SK-N-SH (cell line): Measurements from ENCODE around the gene CLDN6. TPM values are rescaled to one million over a fixed set of nuclear protein-coding genes. Genes with fewer than 3 reads are reported as not detected.

Source experiments
- CTCF ChIA-PET: fragments of 300-600, 350-600 bp; formaldehyde crosslinking; extraction: SDS; loops from one replicate; lab custom pipeline; 2021; lab: Yijun Ruan, JAX
- POLR2A ChIA-PET: fragments of 350-600 bp; sonication (Branson Sonifier 250); formaldehyde crosslinking; extraction: SDS; loops from one replicate; lab custom pipeline; 2020; ENCODE audit warnings: antibody characterized with exemption, inconsistent platforms; lab: Yijun Ruan, JAX
- DNase-seq: peaks from one replicate; pipeline ENCODE4 v3.0.0; 2012
- H2AFZ ChIP-seq: fragments of 200-600 bp; sonication (generic); 2 replicates; pipeline ENCODE4 v1.8.1; 2016; ENCODE audit warnings: antibody characterized with exemption, mild to moderate bottlenecking, low read depth
- H3F3A ChIP-seq: fragments of 200-600 bp; sonication (generic); replicated peaks from 2 replicates; pipeline ENCODE3; 2016; ENCODE audit warnings: antibody characterized with exemption, mild to moderate bottlenecking; ENCODE audit not compliant: insufficient read depth
- H3K27ac ChIP-seq, 2 experiments: fragments of 200-500 bp in 1 of 2; fragments of 200-600 bp in 1 of 2; sonication (Bioruptor generic) in 1 of 2; sonication (generic), shearing (Covaris generic) in 1 of 2; 2 replicates each; pipeline versions ENCODE4 v1.5.1 to v1.6.1; 2014 to 2016; ENCODE audit warnings: low read depth in 2 of 2, inconsistent platforms in 1 of 2, low read length in 1 of 2, mild to moderate bottlenecking in 1 of 2, mixed read lengths in 1 of 2
- H3K27me3 ChIP-seq: fragments of 200-600 bp; sonication (generic), shearing (Covaris generic); 2 replicates; pipeline ENCODE4 v1.6.1; 2016; ENCODE audit warnings: mixed run types; ENCODE audit not compliant: insufficient read depth
- H3K36me3 ChIP-seq, 2 experiments: fragments of 200-500 bp in 1 of 2; fragments of 200-600 bp in 1 of 2; sonication (Bioruptor generic) in 1 of 2; sonication (generic) in 1 of 2; replicated peaks in 1 of 2; 2 replicates each; pipeline versions ENCODE3 to v1.5.1; 2014 to 2016; ENCODE audit warnings: low read length in 1 of 2, mild to moderate bottlenecking in 1 of 2; ENCODE audit not compliant: insufficient read depth in 2 of 2, control insufficient read depth in 1 of 2
- H3K4me1 ChIP-seq, 2 experiments: fragments of 200-500 bp in 1 of 2; fragments of 200-600 bp in 1 of 2; sonication (Bioruptor generic) in 1 of 2; sonication (generic), shearing (Covaris generic) in 1 of 2; 2 replicates each; pipeline versions ENCODE4 v1.5.1 to v1.6.1; 2014 to 2016; ENCODE audit warnings: low read depth in 1 of 2, low read length in 1 of 2, mixed run types in 1 of 2; ENCODE audit not compliant: insufficient read depth in 2 of 2, control insufficient read depth in 1 of 2
- H3K4me2 ChIP-seq: fragments of 200-600 bp; sonication (generic), shearing (Covaris generic); 2 replicates; pipeline ENCODE4 v1.6.1; 2017; ENCODE audit warnings: mixed run types
- H3K4me3 ChIP-seq, 2 experiments: fragments of 200-500 bp in 1 of 2; fragments of 200-600 bp in 1 of 2; sonication (Bioruptor generic) in 1 of 2; sonication (generic), shearing (Covaris generic) in 1 of 2; 2 replicates each; pipeline versions ENCODE4 v1.5.1 to v1.8.1; 2014 to 2016; ENCODE audit warnings: low read depth in 2 of 2, inconsistent platforms in 1 of 2, low read length in 1 of 2, mild to moderate bottlenecking in 1 of 2, mixed read lengths in 1 of 2, moderate library complexity in 1 of 2
- H3K79me2 ChIP-seq: fragments of 200-600 bp; sonication (generic); 2 replicates; pipeline ENCODE4 v1.8.1; 2017; ENCODE audit warnings: mild to moderate bottlenecking; ENCODE audit not compliant: insufficient read depth
- H3K9ac ChIP-seq: fragments of 200-600 bp; sonication (generic); 2 replicates; pipeline ENCODE4 v1.6.1; 2017; ENCODE audit warnings: mixed run types
- H3K9me2 ChIP-seq: fragments of 200-600 bp; sonication (generic); 2 replicates; pipeline ENCODE4 v1.6.1; 2017; ENCODE audit warnings: mixed run types
- H3K9me3 ChIP-seq: fragments of 200-600 bp; sonication (generic); 2 replicates; pipeline ENCODE4 v1.6.1; 2017; ENCODE audit warnings: mixed run types, mild to moderate bottlenecking, moderate library complexity
- H4K20me1 ChIP-seq: fragments of 200-600 bp; sonication (generic); 2 replicates; pipeline ENCODE4 v1.6.1; 2017; ENCODE audit warnings: mild to moderate bottlenecking, mixed run types; ENCODE audit not compliant: insufficient read depth
- FOXJ3 ChIP-seq: sonication (generic); formaldehyde crosslinking; IDR thresholded peaks from 2 replicates; pipeline ENCODE4 v1.5.1; 2020; ENCODE audit warnings: mild to moderate bottlenecking, missing genetic modification reagents
- GABPA ChIP-seq: IDR thresholded peaks from 2 replicates; pipeline ENCODE4 v1.4.0; 2012; ENCODE audit warnings: low read depth, mild to moderate bottlenecking
- GATA2 ChIP-seq: sonication (generic); formaldehyde crosslinking; IDR thresholded peaks from 2 replicates; pipeline ENCODE4 v1.5.0; 2020; ENCODE audit warnings: mild to moderate bottlenecking, missing genetic modification reagents
- IRF3 ChIP-seq: fragments of 150-350 bp; IDR thresholded peaks from 2 replicates; pipeline ENCODE4 v1.6.1; 2016; ENCODE audit warnings: mild to moderate bottlenecking, low read depth, low read length
- MEF2A ChIP-seq: IDR thresholded peaks from 2 replicates; pipeline ENCODE4 v1.4.0; 2012; ENCODE audit warnings: low read depth, borderline replicate concordance
- MXI1 ChIP-seq: IDR thresholded peaks from 2 replicates; pipeline ENCODE4 v1.6.1; 2012; ENCODE audit warnings: mild to moderate bottlenecking, low read depth, low read length, improper control_type of control experiment
- PBX3 ChIP-seq: IDR thresholded peaks from 2 replicates; pipeline ENCODE4; 2012
- POLR2AphosphoS5 ChIP-seq: IDR thresholded peaks from 2 replicates; pipeline ENCODE4 v1.6.1; 2012; ENCODE audit warnings: low read depth, low read length
- RAD21 ChIP-seq: IDR thresholded peaks from 2 replicates; pipeline ENCODE4 v1.6.1; 2012; ENCODE audit warnings: mild to moderate bottlenecking, low read length
- SMC3 ChIP-seq: IDR thresholded peaks from 2 replicates; pipeline ENCODE4 v1.6.1; 2012; ENCODE audit warnings: low read depth, low read length, improper control_type of control experiment
- TCF12 ChIP-seq: IDR thresholded peaks from 2 replicates; pipeline ENCODE4 v1.4.0; 2012
- TEAD4 ChIP-seq: IDR thresholded peaks from 2 replicates; pipeline ENCODE4 v1.4.0; 2012; ENCODE audit warnings: mild to moderate bottlenecking, borderline replicate concordance; ENCODE audit not compliant: insufficient read depth
- WGBS: methylation state at CpG from one replicate; pipeline ENCODE4 v1.1.6; 2017; ENCODE audit warnings: low lambda C conversion rate; 5-methylcytosine and 5-hydroxymethylcytosine counted together
- polyA plus RNA-seq, 3 experiments: library from polyadenylated mRNA; depleted of rRNA; stranded (reverse); fragments of >200 nt; gene quantifications; 2 replicates each; pipeline ENCODE4 v1.2.3, GENCODE V29; 2012
- TF ChIP-seq, protein P1 (sequence below): IDR thresholded peaks from 2 replicates; pipeline ENCODE4 v1.4.0; 2012; ENCODE audit warnings: low read depth
- TF ChIP-seq, protein P2 (sequence below): fragments of 200-600 bp; sonication (generic); IDR thresholded peaks from 2 replicates; pipeline ENCODE4 v1.6.1; 2017; ENCODE audit warnings: antibody characterized with exemption, mild to moderate bottlenecking, moderate library complexity
- TF ChIP-seq, protein P3 (sequence below): fragments of 150-350 bp; IDR thresholded peaks from 2 replicates; pipeline ENCODE4 v1.6.1; 2017; ENCODE audit warnings: antibody characterized with exemption, low read length, low read depth, borderline replicate concordance

The CLDN6 gene
- polyA plus RNA-seq, 1 of the 3 experiments (the other 2 are of a cell fraction) = 0.20 TPM

DNA sequence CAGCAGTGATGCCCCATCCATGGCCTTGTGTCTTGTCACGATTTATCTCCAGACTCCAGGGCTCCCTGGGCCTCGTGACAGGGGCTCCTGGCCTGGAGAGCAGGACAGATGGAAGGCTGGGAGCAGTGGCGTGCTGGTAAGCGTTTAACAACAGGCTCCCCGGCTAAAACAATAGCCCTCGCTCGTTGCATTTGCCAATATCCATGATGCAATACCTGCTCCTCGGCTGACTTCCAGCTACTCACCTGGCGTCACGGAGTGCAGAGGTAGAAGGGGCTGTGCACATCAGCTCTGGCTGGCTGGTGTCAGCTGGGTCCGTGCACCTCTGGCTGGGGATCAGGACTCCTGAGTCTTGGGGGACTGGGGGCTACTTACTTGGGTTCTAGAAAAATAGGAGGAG lies 20.3 kb upstream of the CLDN6 start:
- CTCF ChIA-PET = interaction anchor here (0.7 to 8.5 kb wide), 5 partner anchors 7 to 94 kb away, joined by 3 to 141 read pairs (median 3); no protein-coding TSS in a partner anchor
- POLR2A ChIA-PET = no interaction called here
- no peak for TF ChIP-seq POLR2AphosphoS5
- Histone ChIP-seq H3K4me1 (no peaks in the 10 kb centered on the region), H3K4me2 (no peak overlapping the region), H3K27me3 (peaks cover 83% of the 10 kb centered on the region), H2AFZ (no peak overlapping the region), H3F3A (no peaks in the 10 kb centered on the region), H4K20me1 (no peaks in the 10 kb centered on the region), H3K27ac (no peak overlapping the region), H3K9me3 (no peaks in the 10 kb centered on the region), H3K9me2 (no peaks in the 10 kb centered on the region), H3K79me2 (no peaks in the 10 kb centered on the region), H3K4me3 (no peak overlapping the region), H3K9ac (no peak overlapping the region), H3K36me3 (no peaks in the 10 kb centered on the region)
- DNase-seq = peak; percentile 46
- 17% methylated on average over 10 of the region's 11 CpGs for WGBS

DNA sequence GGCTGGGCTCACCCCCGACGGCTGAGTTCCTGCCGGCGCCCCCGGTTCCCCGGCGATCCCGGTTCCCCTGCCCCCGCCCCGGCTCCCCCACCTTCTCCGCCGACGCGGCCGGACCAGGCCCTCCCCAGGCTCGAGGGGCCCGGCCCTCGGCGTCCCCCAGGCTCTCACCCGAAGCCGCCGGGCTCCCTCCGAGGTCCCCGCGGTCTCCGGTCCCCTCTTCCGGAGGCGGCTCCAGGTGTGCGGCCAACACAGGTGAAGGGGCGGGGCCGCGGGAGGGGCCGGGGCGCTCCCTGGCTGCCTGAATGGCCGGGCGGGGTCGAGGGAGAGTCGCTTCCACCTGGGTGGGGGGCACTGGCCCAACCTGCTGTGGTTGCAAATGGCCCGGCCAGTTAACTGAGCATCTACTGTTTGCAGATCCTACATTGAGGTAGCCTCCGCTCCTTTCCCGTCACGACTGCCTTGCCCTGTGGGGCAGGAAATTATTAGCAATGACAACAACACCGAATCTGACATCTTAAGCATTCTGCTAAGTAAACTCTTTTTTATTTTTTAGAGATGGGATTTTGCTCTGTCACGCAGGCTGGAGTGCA lies 18.8 kb upstream of the CLDN6 start, which contains the start of gene BICDL2:
BICDL2 (minus strand) TSS at position 219 of the 590 bp plus-strand sequence. CDS start 1,448 bp downstream, outside the sequence.
- H3F3A ChIP-seq = no peaks in the 10 kb centered on the region
- DNase-seq = no peak
- H3K9ac ChIP-seq = no peak within 1 kb of the TSS
- H3K4me1 ChIP-seq = no peaks in the 10 kb centered on the region
- H3K4me3 ChIP-seq = no peak within 1 kb of the TSS
- CTCF ChIA-PET = no interaction called here
- no peak within 1 kb of the TSS for H2AFZ ChIP-seq
- 22% methylated on average over 11 of the region's 44 CpGs for WGBS
- no peaks in the 10 kb centered on the region; the same call in 1 of the 2 replicates for H4K20me1 ChIP-seq
- peaks cover 93% of the 10 kb centered on the region for H3K27me3 ChIP-seq
- POLR2A ChIA-PET = no interaction called here
- peak within 1 kb of the TSS; percentile 55; the same call in 1 of the 2 replicates for H3K4me2 ChIP-seq
- no peaks in the 10 kb centered on the region for H3K36me3 ChIP-seq
- H3K79me2 ChIP-seq = no peaks in the 10 kb centered on the region
- TF ChIP-seq TEAD4 (no peak), MEF2A (no peak), PBX3 (no peak), RAD21 (no peak), GATA2 (CRISPR knock-in tag) (no peak), GABPA (no peak), TCF12 (no peak), MXI1 (no peak), FOXJ3 (CRISPR knock-in tag) (no peak), IRF3 (no peak), SMC3 (no peak)
- TF ChIP-seq, protein P1, sequence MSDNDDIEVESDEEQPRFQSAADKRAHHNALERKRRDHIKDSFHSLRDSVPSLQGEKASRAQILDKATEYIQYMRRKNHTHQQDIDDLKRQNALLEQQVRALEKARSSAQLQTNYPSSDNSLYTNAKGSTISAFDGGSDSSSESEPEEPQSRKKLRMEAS = no peak
- TF ChIP-seq, protein P2, sequence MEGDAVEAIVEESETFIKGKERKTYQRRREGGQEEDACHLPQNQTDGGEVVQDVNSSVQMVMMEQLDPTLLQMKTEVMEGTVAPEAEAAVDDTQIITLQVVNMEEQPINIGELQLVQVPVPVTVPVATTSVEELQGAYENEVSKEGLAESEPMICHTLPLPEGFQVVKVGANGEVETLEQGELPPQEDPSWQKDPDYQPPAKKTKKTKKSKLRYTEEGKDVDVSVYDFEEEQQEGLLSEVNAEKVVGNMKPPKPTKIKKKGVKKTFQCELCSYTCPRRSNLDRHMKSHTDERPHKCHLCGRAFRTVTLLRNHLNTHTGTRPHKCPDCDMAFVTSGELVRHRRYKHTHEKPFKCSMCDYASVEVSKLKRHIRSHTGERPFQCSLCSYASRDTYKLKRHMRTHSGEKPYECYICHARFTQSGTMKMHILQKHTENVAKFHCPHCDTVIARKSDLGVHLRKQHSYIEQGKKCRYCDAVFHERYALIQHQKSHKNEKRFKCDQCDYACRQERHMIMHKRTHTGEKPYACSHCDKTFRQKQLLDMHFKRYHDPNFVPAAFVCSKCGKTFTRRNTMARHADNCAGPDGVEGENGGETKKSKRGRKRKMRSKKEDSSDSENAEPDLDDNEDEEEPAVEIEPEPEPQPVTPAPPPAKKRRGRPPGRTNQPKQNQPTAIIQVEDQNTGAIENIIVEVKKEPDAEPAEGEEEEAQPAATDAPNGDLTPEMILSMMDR = no peak
- TF ChIP-seq, protein P3, sequence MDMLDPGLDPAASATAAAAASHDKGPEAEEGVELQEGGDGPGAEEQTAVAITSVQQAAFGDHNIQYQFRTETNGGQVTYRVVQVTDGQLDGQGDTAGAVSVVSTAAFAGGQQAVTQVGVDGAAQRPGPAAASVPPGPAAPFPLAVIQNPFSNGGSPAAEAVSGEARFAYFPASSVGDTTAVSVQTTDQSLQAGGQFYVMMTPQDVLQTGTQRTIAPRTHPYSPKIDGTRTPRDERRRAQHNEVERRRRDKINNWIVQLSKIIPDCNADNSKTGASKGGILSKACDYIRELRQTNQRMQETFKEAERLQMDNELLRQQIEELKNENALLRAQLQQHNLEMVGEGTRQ = no peak
- TF ChIP-seq, all 33 proteins: peak for 0
- H3K27ac ChIP-seq = no peak within 1 kb of the TSS
- H3K9me2 ChIP-seq = no peaks in the 10 kb centered on the region
- H3K9me3 ChIP-seq = no peaks in the 10 kb centered on the region
